OCI-LY7 (cell line): ENCODE measurements around the gene SIM1. TPM values are rescaled to one million over a fixed set of nuclear protein-coding genes. Genes with fewer than 3 reads are reported as not detected.

Experiments used
- BruUV-seq: library from RNA; stranded (reverse); fragments of 400-500 nt; replicated peaks from 2 replicates; lab custom pipeline; 2021; lab: Mats Ljungman, UMichigan
- CTCF ChIA-PET: fragments of 300-600 bp; sonication (Branson Sonifier 250); formaldehyde crosslinking; loops from one replicate; lab custom pipeline; 2022; ENCODE audit warnings: antibody characterized with exemption; ENCODE audit not compliant: unreplicated experiment; lab: Charles Lee
- POLR2A ChIA-PET: fragments of 300-600 bp; sonication (Branson Sonifier 250); formaldehyde crosslinking; loops from one replicate; lab custom pipeline; 2022; ENCODE audit warnings: antibody characterized with exemption; lab: Charles Lee
- DNase-seq: peaks from one replicate; pipeline ENCODE4 v3.0.0-alpha.2; 2015; ENCODE audit warnings: low spot score
- H2AFZ ChIP-seq: fragments of 200-600 bp; sonication (generic), shearing (Covaris generic); 2 replicates; pipeline ENCODE4 v1.6.1; 2014; ENCODE audit warnings: mild to moderate bottlenecking, antibody characterized with exemption, low read length, moderate library complexity
- H3K27ac ChIP-seq: fragments of 200-600 bp; sonication (generic); 2 replicates; pipeline ENCODE4 v1.5.1; 2014; ENCODE audit warnings: mixed run types, low read depth, mild to moderate bottlenecking, moderate library complexity, low read length, inconsistent platforms; ENCODE audit not compliant: poor library complexity, severe bottlenecking
- H3K36me3 ChIP-seq: fragments of 200-600 bp; sonication (generic); 2 replicates; pipeline ENCODE4 v1.6.1; 2014; ENCODE audit warnings: mild to moderate bottlenecking, antibody characterized with exemption, low read length, moderate library complexity, mixed read lengths; ENCODE audit not compliant: insufficient read depth
- H3K4me1 ChIP-seq: fragments of 200-600 bp; sonication (generic); 2 replicates; pipeline ENCODE4 v1.5.1; 2014; ENCODE audit warnings: mild to moderate bottlenecking, low read length; ENCODE audit not compliant: insufficient read depth, poor library complexity, severe bottlenecking
- H3K4me2 ChIP-seq: fragments of 200-600 bp; sonication (generic); 2 replicates; pipeline ENCODE4 v1.6.1; 2014; ENCODE audit warnings: mild to moderate bottlenecking, low read length
- H3K4me3 ChIP-seq: fragments of 200-600 bp; sonication (generic); 2 replicates; pipeline ENCODE4 v1.5.1; 2014; ENCODE audit warnings: mild to moderate bottlenecking, low read depth, low read length; ENCODE audit not compliant: poor library complexity, severe bottlenecking
- H3K79me2 ChIP-seq: fragments of 200-600 bp; sonication (generic); 2 replicates; pipeline ENCODE4 v1.6.1; 2016; ENCODE audit warnings: low read depth, mild to moderate bottlenecking, low read length, moderate library complexity, mixed read lengths; ENCODE audit not compliant: insufficient read depth
- H3K9me2 ChIP-seq: fragments of 200-600 bp; sonication (generic); 2 replicates; pipeline ENCODE4 v1.6.1; 2016; ENCODE audit warnings: mild to moderate bottlenecking, low read length, mixed read lengths; ENCODE audit not compliant: insufficient read depth
- H3K9me3 ChIP-seq: fragments of 200-600 bp; sonication (generic); 2 replicates; pipeline ENCODE4 v1.6.1; 2014; ENCODE audit warnings: mild to moderate bottlenecking, mixed run types, low read length, mixed read lengths
- H4K20me1 ChIP-seq: fragments of 200-600 bp; sonication (generic); 2 replicates; pipeline ENCODE4 v1.6.1; 2014; ENCODE audit warnings: mild to moderate bottlenecking, antibody characterized with exemption, low read length, moderate library complexity, mixed read lengths; ENCODE audit not compliant: insufficient read depth
- CTCF ChIP-seq: fragments of 200-600 bp; sonication (generic); conservative IDR thresholded peaks from 2 replicates; pipeline ENCODE4 v1.5.1; 2014; ENCODE audit warnings: mild to moderate bottlenecking, antibody characterized with exemption, low read length, moderate library complexity, mixed read lengths
- EZH2phosphoT487 ChIP-seq: fragments of 200-600 bp; sonication (generic); IDR thresholded peaks from 2 replicates; pipeline ENCODE4 v1.6.1; 2018; ENCODE audit warnings: low read depth, borderline replicate concordance, mild to moderate bottlenecking, mixed run types, antibody characterized with exemption, low read length, moderate library complexity, mixed read lengths
- intact Hi-C: fragments of 100-400 bp; cut with micrococcal nuclease; formaldehyde crosslinking; loops from one replicate; pipeline ENCODE4 v1.10.0; 2022; ENCODE audit not compliant: unreplicated experiment
- total RNA-seq, 2 experiments: library from RNA; depleted of rRNA in 1 of 2; stranded (reverse); fragments of >200 nt in 1 of 2; shearing (Covaris generic) in 1 of 2; gene quantifications; 2 replicates each; pipeline ENCODE4 v1.2.3, GENCODE V29; 2014 to 2022

The SIM1 gene
- total RNA-seq, 2 experiments from 2014 or later, result not detected

GRCh38 chr6:100350139-100350538, 114.6 kb downstream of the SIM1 start:
- intact Hi-C loops, result no loop called here
- H3K9me3 ChIP-seq, result no peaks in the 10 kb centered on the region
- no peak overlapping the region for H3K4me3 ChIP-seq
- BruUV-seq, result no TSS peak
- no peaks in the 10 kb centered on the region for H3K36me3 ChIP-seq
- no peaks in the 10 kb centered on the region for H3K4me1 ChIP-seq
- POLR2A ChIA-PET, result interaction anchor here (0.5 to 0.6 kb wide), 2 partner anchors 104 to 722 kb away, joined by 3 to 4 read pairs; no protein-coding TSS in a partner anchor
- TF ChIP-seq CTCF (no peak), EZH2phosphoT487 (no peak)
- no peak for DNase-seq
- H3K4me2 ChIP-seq, result no peak overlapping the region
- CTCF ChIA-PET, result no interaction called here
- H2AFZ ChIP-seq, result no peak overlapping the region
- H3K79me2 ChIP-seq, result no peaks in the 10 kb centered on the region
- H3K27ac ChIP-seq, result no peak overlapping the region
- H4K20me1 ChIP-seq, result no peaks in the 10 kb centered on the region
- no peaks in the 10 kb centered on the region for H3K9me2 ChIP-seq

- POLR2A ChIA-PET, result no interaction called here
- no peaks in the 10 kb centered on the region for H3K36me3 ChIP-seq
- no TSS peak for BruUV-seq
Observed at GRCh38 chr6:100349366-100349765, 115.4 kb downstream of the SIM1 start.

More at GRCh38 chr6:100349366-100349765, 115.4 kb downstream of the SIM1 start:
- Histone ChIP-seq H3K27ac (no peak overlapping the region), H2AFZ (no peak overlapping the region), H3K79me2 (no peaks in the 10 kb centered on the region), H3K9me2 (no peaks in the 10 kb centered on the region), H4K20me1 (no peaks in the 10 kb centered on the region), H3K4me3 (no peak overlapping the region), H3K9me3 (no peaks in the 10 kb centered on the region), H3K4me2 (no peak overlapping the region), H3K4me1 (no peaks in the 10 kb centered on the region)
- DNase-seq, result no peak
- CTCF ChIA-PET, result no interaction called here
- intact Hi-C loops, result no loop called here
- TF ChIP-seq EZH2phosphoT487, result no peak
- no peak for TF ChIP-seq CTCF
